Measurements from ENCODE around the gene MS4A13.
"Not testable (repeated sequence)": the region's sequence is repeated elsewhere in the genome, so short reads cannot be mapped to it uniquely, and the experiment has no call there.

Gene MS4A13

GRCh38 chr11:60511393-60511792 lies 3.8 kb upstream of the MS4A13 start:
- TF ChIP-seq ZFX (IDR thresholded peaks at IDR 0.05): no peak
- TF ChIP-seq, protein P1, sequence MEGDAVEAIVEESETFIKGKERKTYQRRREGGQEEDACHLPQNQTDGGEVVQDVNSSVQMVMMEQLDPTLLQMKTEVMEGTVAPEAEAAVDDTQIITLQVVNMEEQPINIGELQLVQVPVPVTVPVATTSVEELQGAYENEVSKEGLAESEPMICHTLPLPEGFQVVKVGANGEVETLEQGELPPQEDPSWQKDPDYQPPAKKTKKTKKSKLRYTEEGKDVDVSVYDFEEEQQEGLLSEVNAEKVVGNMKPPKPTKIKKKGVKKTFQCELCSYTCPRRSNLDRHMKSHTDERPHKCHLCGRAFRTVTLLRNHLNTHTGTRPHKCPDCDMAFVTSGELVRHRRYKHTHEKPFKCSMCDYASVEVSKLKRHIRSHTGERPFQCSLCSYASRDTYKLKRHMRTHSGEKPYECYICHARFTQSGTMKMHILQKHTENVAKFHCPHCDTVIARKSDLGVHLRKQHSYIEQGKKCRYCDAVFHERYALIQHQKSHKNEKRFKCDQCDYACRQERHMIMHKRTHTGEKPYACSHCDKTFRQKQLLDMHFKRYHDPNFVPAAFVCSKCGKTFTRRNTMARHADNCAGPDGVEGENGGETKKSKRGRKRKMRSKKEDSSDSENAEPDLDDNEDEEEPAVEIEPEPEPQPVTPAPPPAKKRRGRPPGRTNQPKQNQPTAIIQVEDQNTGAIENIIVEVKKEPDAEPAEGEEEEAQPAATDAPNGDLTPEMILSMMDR (conservative IDR thresholded peaks at IDR 0.05): no peak

GRCh38 chr11:60512651-60513225 lies 2.5 kb upstream of the MS4A13 start:
- TF ChIP-seq ZFX (IDR thresholded peaks at IDR 0.05): no peak
- TF ChIP-seq, protein P1 (conservative IDR thresholded peaks at IDR 0.05): no peak
- H3K27ac ChIP-seq: no peak overlapping the region

More at GRCh38 chr11:60511393-60511792, 3.8 kb upstream of the MS4A13 start:
- no peak overlapping the region for H3K27ac ChIP-seq

DNA sequence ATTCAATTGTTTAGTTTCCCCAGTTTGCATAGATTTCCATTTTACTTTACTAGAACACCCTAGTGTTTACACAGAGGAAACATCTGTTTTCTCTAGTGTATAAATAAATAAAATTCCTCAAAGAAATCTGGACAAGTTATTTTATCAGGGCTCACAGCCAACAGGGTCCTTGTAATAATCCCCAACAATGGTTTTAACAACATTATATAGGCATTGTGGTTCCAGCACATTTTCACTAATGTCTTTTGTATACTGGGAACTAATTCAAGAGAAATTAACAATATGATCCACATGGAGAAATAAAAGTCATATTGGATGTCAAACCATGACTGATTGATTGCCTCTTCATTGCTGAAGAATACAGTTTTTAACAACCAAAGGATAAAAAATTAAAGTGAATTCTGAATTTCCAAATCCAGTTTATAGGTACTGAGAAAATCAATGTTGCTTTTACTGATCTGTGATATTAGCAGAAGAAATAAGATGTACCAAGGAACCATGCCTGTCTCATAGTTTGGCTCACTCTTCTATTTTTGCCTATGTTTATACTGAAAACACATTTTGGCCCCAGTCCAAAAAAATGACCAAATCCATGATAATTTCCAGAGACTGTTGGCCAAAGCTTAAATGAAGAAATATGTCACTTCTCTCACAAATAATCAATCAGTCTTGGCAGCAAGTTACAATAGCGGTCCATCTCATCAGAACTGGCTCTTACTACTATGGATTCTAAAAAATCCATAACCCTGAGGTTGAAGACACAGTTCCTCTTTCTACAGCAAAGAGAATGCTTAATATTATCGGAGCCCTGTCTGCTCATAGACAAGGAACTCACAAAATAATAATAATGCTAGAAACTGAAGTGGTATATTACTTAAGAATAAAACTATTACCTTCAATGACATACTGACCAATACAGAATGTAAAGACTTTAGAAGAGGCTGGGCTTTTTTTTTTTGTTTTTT lies 1.4 kb upstream of the MS4A13 start:
- H3K27ac ChIP-seq: no peak overlapping the region
- TF ChIP-seq, protein P1 (conservative IDR thresholded peaks at IDR 0.05): no peak
- no peak for TF ChIP-seq ZFX (IDR thresholded peaks at IDR 0.05)

- H3K27ac ChIP-seq: no peak overlapping the region
- TF ChIP-seq, protein P1 (conservative IDR thresholded peaks at IDR 0.05): no peak
- TF ChIP-seq ZFX (IDR thresholded peaks at IDR 0.05): no peak
These were observed 13.3 kb downstream of the MS4A13 start for GRCh38 chr11:60528465-60528864.

DNA sequence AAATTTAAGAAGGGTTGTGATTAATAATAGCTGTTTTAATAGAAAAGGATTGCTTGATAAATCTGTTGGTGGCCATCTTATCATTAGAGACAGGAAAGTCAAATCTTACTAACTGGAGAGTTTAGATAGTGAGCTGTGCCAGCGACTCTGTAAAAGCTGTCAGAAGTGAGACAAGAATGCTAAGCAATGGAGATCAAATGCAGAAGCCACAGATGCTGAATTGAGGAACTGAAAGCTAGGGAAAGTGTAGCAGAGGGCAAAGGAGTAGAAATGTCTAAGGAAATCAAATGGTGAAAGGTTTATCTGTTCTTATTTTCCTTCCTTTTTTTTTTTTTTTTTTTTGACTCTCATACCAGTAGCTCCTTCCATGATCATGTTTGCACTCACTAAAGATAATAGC lies 13.7 kb downstream of the MS4A13 start:
- no peak overlapping the region for H3K27ac ChIP-seq

GRCh38 chr11:60530454-60531100 lies 15.4 kb downstream of the MS4A13 start:
- no peak overlapping the region for H3K27ac ChIP-seq
- TF ChIP-seq, protein P1 (conservative IDR thresholded peaks at IDR 0.05): no peak
- no peak for TF ChIP-seq ZFX (IDR thresholded peaks at IDR 0.05)

More for the DNA sequence above, 13.7 kb downstream of the MS4A13 start:
- no peak for TF ChIP-seq ZFX (IDR thresholded peaks at IDR 0.05)
- TF ChIP-seq, protein P1 (conservative IDR thresholded peaks at IDR 0.05): no peak

- not testable (repeated sequence) for H3K27ac ChIP-seq
These were observed 17.2 kb downstream of the MS4A13 start for GRCh38 chr11:60532383-60532782.

GRCh38 chr11:60538627-60539026 lies 23.4 kb downstream of the MS4A13 start:
- not testable (repeated sequence) for H3K27ac ChIP-seq
